HepG2 (cell line): ENCODE data around the gene SOX9. TPM values are rescaled to one million over a fixed set of nuclear protein-coding genes. Genes with fewer than 3 reads are reported as not detected.
A peak's percentile ranks its signal among the peaks of the same experiment; 100 is the strongest.

Experiments
- ATF7-NPFF ChIP-seq: sonication (generic); formaldehyde crosslinking; IDR thresholded peaks from 2 replicates; pipeline ENCODE4 v1.8.1; 2023; ENCODE audit warnings: mild to moderate bottlenecking, low read depth, missing genetic modification reagents, moderate library complexity
- CENPT ChIP-seq: sonication (generic); formaldehyde crosslinking; IDR thresholded peaks from 2 replicates; pipeline ENCODE4 v1.8.0; 2022; ENCODE audit warnings: low read depth, mild to moderate bottlenecking, moderate library complexity, missing genetic modification reagents
- DDIT3 ChIP-seq: sonication (generic); formaldehyde crosslinking; IDR thresholded peaks from 2 replicates; pipeline ENCODE4 v1.4.0; 2020; ENCODE audit warnings: mild to moderate bottlenecking, missing genetic modification reagents
- FOSL2 ChIP-seq: sonication (generic); formaldehyde crosslinking; IDR thresholded peaks from 2 replicates; pipeline ENCODE4 v1.4.0; 2020; ENCODE audit warnings: missing genetic modification reagents
- MAX ChIP-seq: IDR thresholded peaks from 2 replicates; pipeline ENCODE4 v1.6.1; 2012; ENCODE audit warnings: inconsistent platforms
- NFIC ChIP-seq: IDR thresholded peaks from 2 replicates; pipeline ENCODE4 v1.6.1; 2012; ENCODE audit warnings: mild to moderate bottlenecking, low read length, inconsistent platforms
- SAP130 ChIP-seq: IDR thresholded peaks from 2 replicates; pipeline ENCODE4 v1.6.1; 2016; ENCODE audit warnings: low read depth
- SCMH1 ChIP-seq: sonication (generic); formaldehyde crosslinking; IDR thresholded peaks from 2 replicates; pipeline ENCODE4 v1.9.0; 2021; ENCODE audit warnings: missing genetic modification reagents, mild to moderate bottlenecking, borderline replicate concordance
- ZBTB4 ChIP-seq: sonication (generic); formaldehyde crosslinking; IDR thresholded peaks from 2 replicates; pipeline ENCODE4 v1.4.0; 2020; ENCODE audit warnings: missing genetic modification reagents, mild to moderate bottlenecking, borderline replicate concordance
- ZBTB40 ChIP-seq, 2 experiments: fragments of 450-650 bp in 1 of 2; sonication (generic) in 1 of 2; formaldehyde crosslinking in 1 of 2; IDR thresholded peaks; 2 replicates each; pipeline versions ENCODE4 v1.6.1 to v1.8.0; 2016 to 2022; ENCODE audit warnings: antibody characterized with exemption in 1 of 2, mild to moderate bottlenecking in 1 of 2, missing genetic modification reagents in 1 of 2
- ZBTB42 ChIP-seq: sonication (generic); formaldehyde crosslinking; IDR thresholded peaks from 2 replicates; pipeline ENCODE4 v1.5.0; 2020; ENCODE audit warnings: mild to moderate bottlenecking, missing genetic modification reagents
- ZFP36L1 ChIP-seq: sonication (generic); formaldehyde crosslinking; IDR thresholded peaks from 2 replicates; pipeline ENCODE4 v1.8.0; 2022; ENCODE audit warnings: mild to moderate bottlenecking, missing genetic modification reagents, moderate library complexity
- ZNF260 ChIP-seq: sonication (generic); formaldehyde crosslinking; IDR thresholded peaks from 2 replicates; pipeline ENCODE4 v1.4.0; 2020; ENCODE audit warnings: missing genetic modification reagents, low read depth, mild to moderate bottlenecking, borderline replicate concordance
- ZNF546 ChIP-seq: sonication (generic); formaldehyde crosslinking; conservative IDR thresholded peaks from 2 replicates; pipeline ENCODE4 v1.8.1; 2023; ENCODE audit warnings: mild to moderate bottlenecking, missing genetic modification reagents
- ZNF552 ChIP-seq: sonication (generic); formaldehyde crosslinking; IDR thresholded peaks from 2 replicates; pipeline ENCODE4 v1.9.0; 2022; ENCODE audit warnings: missing genetic modification reagents, mild to moderate bottlenecking, borderline replicate concordance
- ZNF614 ChIP-seq: IDR thresholded peaks from 2 replicates; pipeline ENCODE4 v1.6.1; 2018; ENCODE audit warnings: missing biosample characterization, missing genetic modification reagents, inconsistent platforms, borderline replicate concordance
- ZNF672 ChIP-seq: sonication (generic); formaldehyde crosslinking; IDR thresholded peaks from 2 replicates; pipeline ENCODE4 v1.8.1; 2022; ENCODE audit warnings: missing genetic modification reagents
- polyA plus RNA-seq, 8 experiments: library from polyadenylated mRNA; depleted of rRNA in 3 of 8; stranded (reverse) in 7 of 8; unstranded in 1 of 8; fragments of >200 nt; fragmentation: Illumina TruSeq in 4 of 8; extraction: Trizol in 4 of 8; gene quantifications; 2 replicates each; pipeline versions ENCODE4 v1.2.1 to v1.2.3, GENCODE V29; 2011 to 2016; ENCODE audit warnings: low read depth in 4 of 8, missing spikeins in 1 of 8, mixed read lengths in 1 of 8; ENCODE audit not compliant: insufficient read depth in 1 of 8
- total RNA-seq, 5 experiments: library from RNA; depleted of rRNA; stranded (reverse); fragments of >200 nt; fragmentation: Illumina TruSeq; extraction: Trizol; gene quantifications; 2 replicates each; pipeline ENCODE4 v1.2.3, GENCODE V29; 2016; ENCODE audit warnings: low read depth in 1 of 5

SOX9 gene
- total and polyA plus RNA-seq, 2 of the 13 experiments (the other 11 are each of a cell fraction or from before 2014, with no cell fraction given), result 16.1 to 27.6 TPM

- TF ChIP-seq ZBTB42, result no peak
- no peak for TF ChIP-seq ZNF552 (CRISPR knock-in tag)
- no peak for TF ChIP-seq SCMH1 (CRISPR knock-in tag)
- no peak for TF ChIP-seq ZNF672
- 0 out of 2 replicates have a peak, but pooled peaks have one; percentile 6 for TF ChIP-seq MAX
- TF ChIP-seq SAP130 (CRISPR knock-in tag), result peak; percentile 13; the same call in 1 of the 2 replicates
- TF ChIP-seq ZNF546, result no peak
- TF ChIP-seq ATF7-NPFF (CRISPR knock-in tag), result no peak
- TF ChIP-seq ZNF614 (CRISPR knock-in tag), result no peak
- no peak for TF ChIP-seq DDIT3 (CRISPR knock-in tag)
- no peak for TF ChIP-seq ZBTB40 (IDR thresholded peaks at IDR 0.05)
- no peak for TF ChIP-seq ZBTB40 (CRISPR knock-in tag; IDR thresholded peaks at IDR 0.05)
- TF ChIP-seq ZFP36L1, result no peak
- 0 out of 2 replicates have a peak, but pooled peaks have one; percentile 13 for TF ChIP-seq NFIC
- no peak for TF ChIP-seq ZNF260 (CRISPR knock-in tag)
- peak; percentile 58 for TF ChIP-seq FOSL2 (CRISPR knock-in tag)
- no peak for TF ChIP-seq CENPT (CRISPR knock-in tag)
- TF ChIP-seq ZBTB4, result no peak
Measured at GRCh38 chr17:72125742-72126141, 4.9 kb downstream of the SOX9 start (continued).
